GM23248 (cell line): ENCODE data around the gene SEMA7A. TPM values are rescaled to one million over a fixed set of nuclear protein-coding genes. Genes with fewer than 3 reads are reported as not detected.
A peak's percentile ranks its signal among the peaks of the same experiment; 100 is the strongest.

Experiments
- DNase-seq: peaks from one replicate; pipeline ENCODE4 v3.0.0-alpha.2; 2015
- H2AFZ ChIP-seq: fragments of 200-600 bp; sonication (generic); 2 replicates; pipeline ENCODE4 v1.6.1; 2016; ENCODE audit warnings: antibody characterized with exemption
- H3F3A ChIP-seq: fragments of 200-600 bp; sonication (generic); 2 replicates; pipeline ENCODE4 v1.6.1; 2016; ENCODE audit warnings: mild to moderate bottlenecking, antibody characterized with exemption, mixed run types; ENCODE audit not compliant: insufficient read depth
- H3K27ac ChIP-seq: fragments of 200-600 bp; sonication (generic); 2 replicates; pipeline ENCODE4 v1.5.1; 2016; ENCODE audit warnings: mild to moderate bottlenecking
- H3K27me3 ChIP-seq: fragments of 200-600 bp; sonication (generic); replicated peaks from 2 replicates; pipeline ENCODE4 v1.6.1; 2016; ENCODE audit warnings: mild to moderate bottlenecking; ENCODE audit not compliant: insufficient read depth
- H3K36me3 ChIP-seq: fragments of 200-600 bp; sonication (generic); 2 replicates; pipeline ENCODE4 v1.6.1; 2016; ENCODE audit warnings: low read depth, mild to moderate bottlenecking
- H3K4me1 ChIP-seq: fragments of 200-600 bp; sonication (generic); 2 replicates; pipeline ENCODE4 v1.6.1; 2016; ENCODE audit warnings: mild to moderate bottlenecking; ENCODE audit not compliant: insufficient read depth
- H3K4me2 ChIP-seq: fragments of 200-600 bp; sonication (generic); one replicate; pipeline ENCODE4 v1.6.1; 2016; ENCODE audit warnings: mild to moderate bottlenecking; ENCODE audit not compliant: unreplicated experiment
- H3K4me3 ChIP-seq: fragments of 200-600 bp; sonication (generic); 2 replicates; pipeline ENCODE4 v1.5.1; 2016; ENCODE audit warnings: mild to moderate bottlenecking
- H3K79me2 ChIP-seq: fragments of 200-600 bp; sonication (generic); 2 replicates; pipeline ENCODE4 v1.6.1; 2016; ENCODE audit warnings: mild to moderate bottlenecking; ENCODE audit not compliant: insufficient read depth
- H3K9ac ChIP-seq: fragments of 200-600 bp; sonication (generic); 2 replicates; pipeline ENCODE4 v1.6.1; 2016; ENCODE audit warnings: mild to moderate bottlenecking
- H3K9me2 ChIP-seq: fragments of 200-600 bp; sonication (generic); 2 replicates; pipeline ENCODE4 v1.6.1; 2016; ENCODE audit warnings: mixed run types, mild to moderate bottlenecking, moderate library complexity; ENCODE audit not compliant: insufficient read depth
- H3K9me3 ChIP-seq: fragments of 200-600 bp; sonication (generic); one replicate; pipeline ENCODE4 v1.6.1; 2017; ENCODE audit warnings: low read depth
- H4K20me1 ChIP-seq: fragments of 200-600 bp; sonication (generic); 2 replicates; pipeline ENCODE4 v1.6.0; 2016; ENCODE audit not compliant: insufficient read depth
- EZH2 ChIP-seq: fragments of 200-600 bp; sonication (generic); IDR thresholded peaks from 2 replicates; pipeline ENCODE4 v1.6.1; 2018; ENCODE audit warnings: antibody characterized with exemption, mild to moderate bottlenecking; ENCODE audit not compliant: insufficient read depth, poor library complexity, severe bottlenecking
- EZH2phosphoT487 ChIP-seq: fragments of 200-600 bp; sonication (generic); IDR thresholded peaks from 2 replicates; pipeline ENCODE4 v1.6.1; 2018; ENCODE audit warnings: antibody characterized with exemption, moderate library complexity, mild to moderate bottlenecking, low read depth; ENCODE audit not compliant: insufficient read depth
- WGBS, 2 experiments: methylation state at CpG; one replicate each; pipeline ENCODE4 v1.1.6; 2015 to 2017; ENCODE audit warnings: low lambda C conversion rate in 2 of 2, low coverage in 1 of 2; ENCODE audit errors: missing lambda C conversion rate in 2 of 2; 5-methylcytosine and 5-hydroxymethylcytosine counted together
- in situ Hi-C: fragments of 300-500 bp; cut with MboI; formaldehyde crosslinking; loops from 2 replicates; pipeline ENCODE4 v1.15.0; 2020
- polyA plus RNA-seq: library from polyadenylated mRNA; unstranded; fragments of >200 nt; fragmentation: Nextera tagmentation; extraction: Ambion mirVana; gene quantifications from 2 replicates; pipeline ENCODE4 v1.2.1, GENCODE V29; 2016
- total RNA-seq: library from RNA; depleted of rRNA; stranded (reverse); fragments of >200 nt; shearing (Covaris generic); gene quantifications from 2 replicates; pipeline ENCODE4 v1.2.3, GENCODE V29; 2014

The SEMA7A gene
- total and polyA plus RNA-seq, 2 experiments from 2014 or later = 42.3 to 132 TPM

GRCh38 chr15:74378848-74379247, 54.9 kb downstream of the SEMA7A start:
- Histone ChIP-seq H3K79me2 (no peaks in the 10 kb centered on the region), H3K9me3 (no peaks in the 10 kb centered on the region), H3K9me2 (no peaks in the 10 kb centered on the region), H3K4me2 (no peak overlapping the region), H3K27me3 (no peaks in the 10 kb centered on the region), H4K20me1 (no peaks in the 10 kb centered on the region), H3K4me3 (no peak overlapping the region), H3K27ac (no peak overlapping the region), H3K36me3 (no peaks in the 10 kb centered on the region), H3K4me1 (peaks cover 20% of the 10 kb centered on the region), H3F3A (peaks cover 10% of the 10 kb centered on the region; the same call in 1 of the 2 replicates), H3K9ac (no peak overlapping the region), H2AFZ (no peak overlapping the region)
- DNase-seq = peak; percentile 42
- TF ChIP-seq EZH2 (no peak), EZH2phosphoT487 (no peak)
- WGBS, 2 experiments = 50 to 56% methylated on average over 9 of the region's 9 CpGs
- in situ Hi-C loops = loop anchor here (10.0 kb wide), 2 partner anchors 246 to 386 kb away; no protein-coding TSS in a partner anchor

- Histone ChIP-seq H3K9me2 (no peaks in the 10 kb centered on the region), H2AFZ (no peak overlapping the region), H3K79me2 (no peaks in the 10 kb centered on the region), H3K36me3 (no peaks in the 10 kb centered on the region), H3F3A (peaks cover 7% of the 10 kb centered on the region; the same call in 1 of the 2 replicates), H3K4me2 (no peak overlapping the region), H3K9ac (no peak overlapping the region), H3K27ac (no peak overlapping the region), H3K27me3 (no peaks in the 10 kb centered on the region), H4K20me1 (no peaks in the 10 kb centered on the region), H3K9me3 (no peaks in the 10 kb centered on the region), H3K4me3 (no peak overlapping the region), H3K4me1 (peaks cover 16% of the 10 kb centered on the region; the same call in 1 of the 2 replicates)
- in situ Hi-C loops = loop anchor here (10.0 kb wide), 2 partner anchors 247 to 387 kb away; no protein-coding TSS in a partner anchor
- TF ChIP-seq EZH2 = no peak
- no peak for DNase-seq
- 80 to 85% methylated on average over 15 of the region's 15 CpGs for WGBS, 2 experiments
Observed at GRCh38 chr15:74377831-74378766, 55.7 kb downstream of the SEMA7A start.

- no peaks in the 10 kb centered on the region for H4K20me1 ChIP-seq
- no peak for DNase-seq
Observed at GRCh38 chr15:74376825-74377581, 56.8 kb downstream of the SEMA7A start.

DNA sequence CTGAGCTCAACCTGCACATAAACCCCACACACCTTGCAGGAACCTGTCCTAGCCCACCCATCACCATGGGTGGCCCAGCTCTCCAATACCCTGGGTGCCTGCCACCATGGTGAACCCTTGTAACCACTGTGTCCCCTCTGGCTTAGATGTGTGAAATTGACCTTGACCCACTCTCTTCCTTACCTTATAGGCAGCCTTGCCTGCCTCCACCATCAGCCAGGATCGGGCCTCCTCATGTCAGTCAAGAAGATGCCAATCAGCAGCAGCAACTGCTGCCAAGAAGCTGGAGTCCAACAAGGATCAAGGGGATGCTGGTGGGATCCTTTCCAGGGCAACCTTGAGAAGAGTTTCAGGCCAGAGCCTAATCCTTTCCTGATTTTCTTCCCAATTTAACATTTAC, 57.5 kb downstream of the SEMA7A start:
- Histone ChIP-seq H4K20me1 (no peaks in the 10 kb centered on the region), H3K27me3 (no peaks in the 10 kb centered on the region), H3K79me2 (no peaks in the 10 kb centered on the region), H3K4me2 (no peak overlapping the region), H3F3A (no peaks in the 10 kb centered on the region), H3K9me2 (no peaks in the 10 kb centered on the region), H3K9me3 (no peaks in the 10 kb centered on the region), H3K36me3 (no peaks in the 10 kb centered on the region), H3K27ac (no peak overlapping the region), H2AFZ (no peak overlapping the region), H3K4me1 (0 out of 2 replicates have a peak, but pooled peaks cover 5% of the 10 kb centered on the region), H3K9ac (no peak overlapping the region), H3K4me3 (no peak overlapping the region)
- no peak for DNase-seq
- in situ Hi-C loops = loop anchor here (10.0 kb wide), 2 partner anchors 249 to 389 kb away; no protein-coding TSS in a partner anchor
- 75 to 78% methylated on average over 1 of the region's 1 CpG for WGBS, 2 experiments
- TF ChIP-seq EZH2 = no peak
- TF ChIP-seq EZH2phosphoT487 = no peak

More at GRCh38 chr15:74376825-74377581, 56.8 kb downstream of the SEMA7A start:
- Histone ChIP-seq H2AFZ (no peak overlapping the region), H3K9me2 (no peaks in the 10 kb centered on the region), H3K79me2 (no peaks in the 10 kb centered on the region), H3K4me1 (peaks cover 13% of the 10 kb centered on the region; the same call in 1 of the 2 replicates), H3K9me3 (no peaks in the 10 kb centered on the region), H3K4me3 (no peak overlapping the region), H3K9ac (no peak overlapping the region), H3K4me2 (no peak overlapping the region), H3F3A (no peaks in the 10 kb centered on the region), H3K36me3 (no peaks in the 10 kb centered on the region), H3K27ac (no peak overlapping the region), H3K27me3 (no peaks in the 10 kb centered on the region)
- in situ Hi-C loops = loop anchor here (10.0 kb wide), 2 partner anchors 248 to 388 kb away; no protein-coding TSS in a partner anchor
- TF ChIP-seq EZH2phosphoT487 = no peak
- no peak for TF ChIP-seq EZH2
- WGBS, 2 experiments = 87 to 89% methylated on average over 6 of the region's 6 CpGs
